ENCODE measurements around the gene OR5H14.

GRCh38 chr3:98188545-98188944 lies 41.3 kb downstream of the OR5H14 start:
- TF ChIP-seq, protein P1, sequence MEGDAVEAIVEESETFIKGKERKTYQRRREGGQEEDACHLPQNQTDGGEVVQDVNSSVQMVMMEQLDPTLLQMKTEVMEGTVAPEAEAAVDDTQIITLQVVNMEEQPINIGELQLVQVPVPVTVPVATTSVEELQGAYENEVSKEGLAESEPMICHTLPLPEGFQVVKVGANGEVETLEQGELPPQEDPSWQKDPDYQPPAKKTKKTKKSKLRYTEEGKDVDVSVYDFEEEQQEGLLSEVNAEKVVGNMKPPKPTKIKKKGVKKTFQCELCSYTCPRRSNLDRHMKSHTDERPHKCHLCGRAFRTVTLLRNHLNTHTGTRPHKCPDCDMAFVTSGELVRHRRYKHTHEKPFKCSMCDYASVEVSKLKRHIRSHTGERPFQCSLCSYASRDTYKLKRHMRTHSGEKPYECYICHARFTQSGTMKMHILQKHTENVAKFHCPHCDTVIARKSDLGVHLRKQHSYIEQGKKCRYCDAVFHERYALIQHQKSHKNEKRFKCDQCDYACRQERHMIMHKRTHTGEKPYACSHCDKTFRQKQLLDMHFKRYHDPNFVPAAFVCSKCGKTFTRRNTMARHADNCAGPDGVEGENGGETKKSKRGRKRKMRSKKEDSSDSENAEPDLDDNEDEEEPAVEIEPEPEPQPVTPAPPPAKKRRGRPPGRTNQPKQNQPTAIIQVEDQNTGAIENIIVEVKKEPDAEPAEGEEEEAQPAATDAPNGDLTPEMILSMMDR (IDR thresholded peaks at IDR 0.05; ENCODE audit: poor library complexity): peak; percentile 33
- no peak for TF ChIP-seq EZH2 (IDR thresholded peaks at IDR 0.05; ENCODE audit: borderline replicate concordance)
